ENCODE results near the gene MBP. TPM values are rescaled to one million over a fixed set of nuclear protein-coding genes. Genes with fewer than 3 reads are reported as not detected.

The MBP gene
- total and polyA plus RNA-seq, 2 donors from 2014 or later, result 15.1 to 61.2 TPM

- Histone ChIP-seq H3K9ac (ENCODE audit: low read length in 3 of 3) (no peak overlapping the region), H3K27me3 (ENCODE audit: control insufficient read depth, insufficient read depth, low read length) (no peaks in the 10 kb centered on the region), H3K36me3 (ENCODE audit: control insufficient read depth in 2 of 3, insufficient read depth in 3 of 3, low read length in 3 of 3) (no peaks in the 10 kb centered on the region), H3K4me1 (ENCODE audit: control insufficient read depth in 2 of 3, insufficient read depth in 2 of 3, low read depth in 1 of 3, low read length in 3 of 3) (no peaks in the 10 kb centered on the region), H3K4me3 (ENCODE audit: low read length in 3 of 3) (no peak overlapping the region), H3K9me3 (ENCODE audit: control insufficient read depth in 2 of 3, insufficient read depth in 1 of 3, low read length in 3 of 3) (no peaks in the 10 kb centered on the region), H3K27ac (ENCODE audit: low read depth in 2 of 2, low read length in 2 of 2) (no peak overlapping the region)
- FAIRE-seq (no peak), DNase-seq (peak in 3 of 5 donors; percentile 46 to 66 (median 61))
- intact Hi-C loops (cut with DNase I), result no loop called here
- no peak for TF ChIP-seq CTCF (IDR thresholded peaks at IDR 0.05; ENCODE audit: borderline replicate concordance, extremely low read depth, insufficient read depth)
These were observed 130.1 kb downstream of the MBP start for GRCh38 chr18:77002496-77002895.

GRCh38 chr18:77001979-77002378, 130.6 kb downstream of the MBP start:
- no peaks in the 10 kb centered on the region for H3K9me3 ChIP-seq (ENCODE audit: control insufficient read depth in 2 of 3, insufficient read depth in 1 of 3, low read length in 3 of 3)
- peak in 2 of 5 donors; percentile 32 to 41 for DNase-seq
- no peak overlapping the region for H3K27ac ChIP-seq (ENCODE audit: low read depth in 2 of 2, low read length in 2 of 2)
- H3K9ac ChIP-seq (ENCODE audit: low read length in 3 of 3), result no peak overlapping the region
- H3K4me1 ChIP-seq (ENCODE audit: control insufficient read depth in 2 of 3, insufficient read depth in 2 of 3, low read depth in 1 of 3, low read length in 3 of 3), result no peaks in the 10 kb centered on the region
- intact Hi-C loops (cut with DNase I), result no loop called here
- H3K36me3 ChIP-seq (ENCODE audit: control insufficient read depth in 2 of 3, insufficient read depth in 3 of 3, low read length in 3 of 3), result no peaks in the 10 kb centered on the region
- no peak overlapping the region for H3K4me3 ChIP-seq (ENCODE audit: low read length in 3 of 3)
- no peak for TF ChIP-seq CTCF (IDR thresholded peaks at IDR 0.05; ENCODE audit: borderline replicate concordance, extremely low read depth, insufficient read depth)
- no peaks in the 10 kb centered on the region for H3K27me3 ChIP-seq (ENCODE audit: control insufficient read depth, insufficient read depth, low read length)
- no peak for FAIRE-seq

- intact Hi-C loops (cut with DNase I), result no loop called here
- H3K4me1 ChIP-seq (ENCODE audit: control insufficient read depth in 2 of 3, insufficient read depth in 2 of 3, low read depth in 1 of 3, low read length in 3 of 3), result no peaks in the 10 kb centered on the region
- H3K9me3 ChIP-seq (ENCODE audit: control insufficient read depth in 2 of 3, insufficient read depth in 1 of 3, low read length in 3 of 3), result no peaks in the 10 kb centered on the region
- DNase-seq (peak in 2 of 5 donors; percentile 42 to 77), FAIRE-seq (no peak)
- TF ChIP-seq CTCF (IDR thresholded peaks at IDR 0.05; ENCODE audit: borderline replicate concordance, extremely low read depth, insufficient read depth), result no peak
- H3K9ac ChIP-seq (ENCODE audit: low read length in 3 of 3), result no peak overlapping the region
- H3K27ac ChIP-seq (ENCODE audit: low read depth in 2 of 2, low read length in 2 of 2), result no peak overlapping the region
- no peaks in the 10 kb centered on the region for H3K36me3 ChIP-seq (ENCODE audit: control insufficient read depth in 2 of 3, insufficient read depth in 3 of 3, low read length in 3 of 3)
- H3K27me3 ChIP-seq (ENCODE audit: control insufficient read depth, insufficient read depth, low read length), result no peaks in the 10 kb centered on the region
- no peak overlapping the region for H3K4me3 ChIP-seq (ENCODE audit: low read length in 3 of 3)
These were observed 131.5 kb downstream of the MBP start for GRCh38 chr18:77001041-77001440.

DNA sequence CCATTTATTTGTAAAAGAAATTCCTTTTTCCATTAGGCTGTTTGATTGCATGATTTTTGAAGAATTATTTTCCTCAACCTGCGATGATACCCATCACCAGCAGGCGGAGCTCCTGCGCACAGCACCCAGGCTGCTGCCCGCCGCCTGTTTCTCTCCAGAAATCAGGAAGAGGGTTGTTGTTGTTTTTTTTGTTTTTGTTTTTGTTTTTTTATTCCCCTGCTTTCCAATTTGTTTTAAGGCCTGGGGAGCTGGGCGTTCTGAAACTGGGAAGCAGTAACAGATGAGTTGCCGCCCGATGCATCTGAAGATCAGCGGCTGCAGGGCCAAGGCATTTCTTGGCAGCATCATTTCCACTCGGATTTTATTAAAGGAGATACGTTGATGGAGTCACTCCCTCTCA, 132.1 kb downstream of the MBP start:
- FAIRE-seq, result peak; percentile 74

More for the DNA sequence above, 132.1 kb downstream of the MBP start:
- peak; percentile 54 to 70 (median 65) for DNase-seq
- H3K9ac ChIP-seq (ENCODE audit: low read length in 3 of 3), result no peak overlapping the region
- no peaks in the 10 kb centered on the region for H3K4me1 ChIP-seq (ENCODE audit: control insufficient read depth in 2 of 3, insufficient read depth in 2 of 3, low read depth in 1 of 3, low read length in 3 of 3)
- H3K36me3 ChIP-seq (ENCODE audit: control insufficient read depth in 2 of 3, insufficient read depth in 3 of 3, low read length in 3 of 3), result no peaks in the 10 kb centered on the region
- H3K27ac ChIP-seq (ENCODE audit: low read depth in 2 of 2, low read length in 2 of 2), result no peak overlapping the region
- H3K27me3 ChIP-seq (ENCODE audit: control insufficient read depth, insufficient read depth, low read length), result no peaks in the 10 kb centered on the region
- peak; percentile 94 for TF ChIP-seq CTCF (IDR thresholded peaks at IDR 0.05; ENCODE audit: borderline replicate concordance, extremely low read depth, insufficient read depth)
- H3K9me3 ChIP-seq (ENCODE audit: control insufficient read depth in 2 of 3, insufficient read depth in 1 of 3, low read length in 3 of 3), result no peaks in the 10 kb centered on the region
- no peak overlapping the region for H3K4me3 ChIP-seq (ENCODE audit: low read length in 3 of 3)
- intact Hi-C loops (cut with DNase I), result no loop called here
